Measurements from ENCODE around the gene PLOD2. TPM values are rescaled to one million over a fixed set of nuclear protein-coding genes. Genes with fewer than 3 reads are reported as not detected.
A peak's percentile ranks its signal among the peaks of the same experiment; 100 is the strongest.

The PLOD2 gene
- polyA plus RNA-seq, 1 experiment: 33.2 TPM

DNA sequence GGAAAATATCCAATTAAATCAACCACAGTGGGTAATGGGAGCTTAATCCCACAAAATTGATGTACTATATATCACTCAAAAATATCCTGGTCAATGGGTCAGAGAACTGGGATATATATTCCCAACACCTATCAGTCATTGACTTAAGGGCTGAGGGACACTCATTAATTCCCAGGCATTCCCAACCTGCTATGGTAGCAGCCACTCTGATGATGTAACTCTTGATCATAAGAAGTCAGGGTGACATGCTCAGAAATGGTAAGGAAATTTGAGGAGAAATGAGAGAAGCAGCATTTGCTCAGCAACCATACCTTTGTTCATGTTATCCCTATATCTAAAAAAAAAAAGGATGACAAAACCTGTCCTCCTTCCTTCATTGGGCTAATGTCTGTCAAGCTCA is 3.1 kb upstream of the PLOD2 start:
- H3K36me3 ChIP-seq (ENCODE audit: control insufficient read depth, insufficient read depth, low read length): no peaks in the 10 kb centered on the region
- no peak overlapping the region for H3K4me3 ChIP-seq (ENCODE audit: low read depth, low read length)
- CTCF ChIA-PET: interaction anchor here (0.8 to 0.9 kb wide), 2 partner anchors 27 to 90 kb away, joined by 3 to 5 read pairs; no protein-coding TSS in a partner anchor
- no peak for DNase-seq (ENCODE audit: low read depth)
- TF ChIP-seq, protein P1, sequence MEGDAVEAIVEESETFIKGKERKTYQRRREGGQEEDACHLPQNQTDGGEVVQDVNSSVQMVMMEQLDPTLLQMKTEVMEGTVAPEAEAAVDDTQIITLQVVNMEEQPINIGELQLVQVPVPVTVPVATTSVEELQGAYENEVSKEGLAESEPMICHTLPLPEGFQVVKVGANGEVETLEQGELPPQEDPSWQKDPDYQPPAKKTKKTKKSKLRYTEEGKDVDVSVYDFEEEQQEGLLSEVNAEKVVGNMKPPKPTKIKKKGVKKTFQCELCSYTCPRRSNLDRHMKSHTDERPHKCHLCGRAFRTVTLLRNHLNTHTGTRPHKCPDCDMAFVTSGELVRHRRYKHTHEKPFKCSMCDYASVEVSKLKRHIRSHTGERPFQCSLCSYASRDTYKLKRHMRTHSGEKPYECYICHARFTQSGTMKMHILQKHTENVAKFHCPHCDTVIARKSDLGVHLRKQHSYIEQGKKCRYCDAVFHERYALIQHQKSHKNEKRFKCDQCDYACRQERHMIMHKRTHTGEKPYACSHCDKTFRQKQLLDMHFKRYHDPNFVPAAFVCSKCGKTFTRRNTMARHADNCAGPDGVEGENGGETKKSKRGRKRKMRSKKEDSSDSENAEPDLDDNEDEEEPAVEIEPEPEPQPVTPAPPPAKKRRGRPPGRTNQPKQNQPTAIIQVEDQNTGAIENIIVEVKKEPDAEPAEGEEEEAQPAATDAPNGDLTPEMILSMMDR (IDR thresholded peaks at IDR 0.05; ENCODE audit: insufficient read depth, low read depth, low read length): no peak
- H3K27me3 ChIP-seq (ENCODE audit: control insufficient read depth, insufficient read depth, low read length): no peaks in the 10 kb centered on the region
- POLR2A ChIA-PET: no interaction called here

DNA sequence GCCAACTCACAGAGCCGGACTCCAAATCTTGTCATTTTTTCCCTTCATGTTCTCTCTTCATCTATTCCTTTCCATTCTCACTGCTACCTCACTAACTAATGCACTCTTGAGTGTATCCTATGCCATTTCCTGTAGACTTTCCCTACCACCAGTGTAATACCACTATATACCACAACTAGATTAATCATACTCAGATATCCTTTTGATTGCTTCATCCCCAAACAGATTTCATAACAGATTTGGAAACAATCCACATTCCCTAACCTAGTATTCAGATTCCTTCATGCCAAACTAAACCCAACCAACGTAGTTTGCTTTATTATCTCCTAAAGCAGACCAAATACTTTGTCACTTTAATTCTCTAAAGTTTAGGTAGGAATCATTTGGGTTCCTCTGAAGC is 2.6 kb upstream of the PLOD2 start:
- H3K4me3 ChIP-seq (ENCODE audit: low read depth, low read length): no peak overlapping the region
- ChIA-PET CTCF (interaction anchor here (0.8 to 0.9 kb wide), 2 partner anchors 27 to 89 kb away, joined by 3 to 5 read pairs; no protein-coding TSS in a partner anchor), POLR2A (no interaction called here)
- TF ChIP-seq, protein P1 (IDR thresholded peaks at IDR 0.05; ENCODE audit: insufficient read depth, low read depth, low read length): no peak; the same call in 1 of the 2 replicates
- H3K27me3 ChIP-seq (ENCODE audit: control insufficient read depth, insufficient read depth, low read length): no peaks in the 10 kb centered on the region
- no peaks in the 10 kb centered on the region for H3K36me3 ChIP-seq (ENCODE audit: control insufficient read depth, insufficient read depth, low read length)
- DNase-seq (ENCODE audit: low read depth): peak; percentile 83

DNA sequence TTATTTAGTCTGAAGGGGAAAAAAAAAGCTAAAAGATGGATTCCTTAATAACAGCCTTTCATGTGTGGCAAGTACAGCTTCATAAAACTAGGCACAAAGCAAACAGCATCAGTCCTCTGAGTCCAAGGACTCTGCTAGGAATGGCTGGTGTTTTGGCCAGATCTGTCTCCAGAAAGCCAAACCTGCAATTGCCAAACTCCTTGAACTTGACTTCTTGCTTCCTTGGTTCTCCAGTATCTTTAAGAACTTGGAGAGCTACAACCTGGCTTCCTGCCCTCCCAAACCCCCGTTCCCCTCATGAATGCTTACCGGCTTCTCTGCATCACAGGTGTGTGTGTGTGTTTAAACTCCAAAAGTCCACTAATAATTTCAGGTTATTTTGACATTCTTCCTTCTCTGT is 1.6 kb upstream of the PLOD2 start:
- Histone ChIP-seq H3K27me3 (ENCODE audit: control insufficient read depth, insufficient read depth, low read length) (no peaks in the 10 kb centered on the region), H3K36me3 (ENCODE audit: control insufficient read depth, insufficient read depth, low read length) (no peaks in the 10 kb centered on the region), H3K4me3 (ENCODE audit: low read depth, low read length) (no peak overlapping the region)
- no peak for DNase-seq (ENCODE audit: low read depth)
- CTCF ChIA-PET: no interaction called here
- POLR2A ChIA-PET: interaction anchor here (0.7 kb wide), 1 partner anchor 20 kb away, joined by 3 read pairs; no protein-coding TSS in a partner anchor
- TF ChIP-seq, protein P1 (IDR thresholded peaks at IDR 0.05; ENCODE audit: insufficient read depth, low read depth, low read length): no peak

DNA sequence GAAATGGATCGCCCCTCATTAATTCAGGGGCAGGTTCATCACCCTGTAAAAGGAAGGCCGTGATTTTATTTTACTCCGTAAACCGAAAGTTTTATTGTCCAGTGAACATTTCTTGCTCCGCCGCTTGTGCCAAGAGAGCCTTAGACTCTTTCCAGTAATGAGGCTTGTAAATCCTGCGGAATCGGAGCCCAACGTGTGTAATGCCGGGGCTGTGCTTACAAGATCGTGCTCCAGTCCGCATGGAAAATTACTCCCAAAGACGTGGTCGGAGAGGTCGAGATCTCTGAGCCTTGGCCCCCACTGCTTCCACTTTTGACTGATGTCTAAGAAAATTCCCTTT is 649 bp upstream of the PLOD2 start:
- POLR2A ChIA-PET: interaction anchor here (0.8 kb wide), 1 partner anchor 22 kb away, joined by 3 read pairs; no protein-coding TSS in a partner anchor
- CTCF ChIA-PET: interaction anchor here (0.9 to 2.0 kb wide), 3 partner anchors 22 to 96 kb away, joined by 3 to 11 read pairs (median 4); no protein-coding TSS in a partner anchor
- H3K27me3 ChIP-seq (ENCODE audit: control insufficient read depth, insufficient read depth, low read length): no peaks in the 10 kb centered on the region
- peak overlapping the region; percentile 87 for H3K4me3 ChIP-seq (ENCODE audit: low read depth, low read length)
- H3K36me3 ChIP-seq (ENCODE audit: control insufficient read depth, insufficient read depth, low read length): no peaks in the 10 kb centered on the region
- TF ChIP-seq, protein P1 (IDR thresholded peaks at IDR 0.05; ENCODE audit: insufficient read depth, low read depth, low read length): no peak
- DNase-seq (ENCODE audit: low read depth): peak; percentile 50

DNA sequence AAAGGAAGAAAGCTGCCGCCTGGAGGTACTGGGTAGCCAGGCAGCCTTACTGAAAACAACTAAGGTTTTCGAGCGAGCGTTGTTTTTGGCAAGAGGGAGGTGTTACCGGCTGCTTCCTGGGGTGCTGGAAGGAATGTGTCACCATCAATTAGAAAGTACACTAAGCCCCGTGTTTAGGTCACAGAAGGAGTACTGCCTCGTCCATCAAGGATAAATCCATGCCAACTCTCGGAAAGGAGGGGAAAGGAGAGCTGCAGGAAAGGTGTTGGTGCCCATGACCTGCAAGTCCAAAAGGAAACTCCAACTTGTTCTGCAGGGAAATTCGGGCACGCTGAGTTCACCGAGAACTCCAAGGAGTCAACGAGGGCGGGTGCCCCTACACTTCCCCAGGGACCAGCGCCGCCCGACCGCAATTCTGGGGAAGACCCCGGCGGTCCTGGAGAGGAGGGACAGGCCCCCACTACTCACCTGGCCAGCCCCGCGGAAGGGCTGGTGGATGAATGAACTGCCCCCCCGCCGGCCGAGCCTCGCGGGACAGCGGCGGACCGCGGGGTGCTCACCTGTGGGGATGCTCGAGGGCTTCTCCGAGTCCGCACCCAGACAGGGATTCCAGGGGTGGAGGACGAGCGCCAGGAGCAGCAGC is 542 bp downstream of the PLOD2 start:
- no peak for DNase-seq (ENCODE audit: low read depth)
- CTCF ChIA-PET: interaction anchor here (0.7 to 2.0 kb wide), 8 partner anchors 11 to 95 kb away, joined by 3 to 11 read pairs (median 3); no protein-coding TSS in a partner anchor
- POLR2A ChIA-PET: interaction anchor here (0.6 kb wide), 2 partner anchors 21 to 95 kb away, joined by 3 to 4 read pairs; no protein-coding TSS in a partner anchor

More for the DNA sequence above, 542 bp downstream of the PLOD2 start:
- Histone ChIP-seq H3K36me3 (ENCODE audit: control insufficient read depth, insufficient read depth, low read length) (no peaks in the 10 kb centered on the region), H3K27me3 (ENCODE audit: control insufficient read depth, insufficient read depth, low read length) (no peaks in the 10 kb centered on the region), H3K4me3 (ENCODE audit: low read depth, low read length) (peak overlapping the region; percentile 87)
- TF ChIP-seq, protein P1 (IDR thresholded peaks at IDR 0.05; ENCODE audit: insufficient read depth, low read depth, low read length): peak; percentile 73
